Hepatocyte (in vitro differentiated cells): ENCODE results near the gene ASCC2.
"Not testable (repeated sequence)": the region's sequence is repeated elsewhere in the genome, so short reads cannot be mapped to it uniquely, and the experiment has no call there.

Experiments
- EZH2 ChIP-seq: fragments of 200-600 bp; sonication (generic); IDR thresholded peaks from 2 replicates; pipeline ENCODE4 v1.6.1; 2016; ENCODE audit warnings: antibody characterized with exemption, mild to moderate bottlenecking, borderline replicate concordance
- TF ChIP-seq, protein P1 (sequence below): fragments of 200-600 bp; sonication (generic); IDR thresholded peaks from 2 replicates; pipeline ENCODE4 v1.5.1; 2016; ENCODE audit warnings: antibody characterized with exemption, mild to moderate bottlenecking; ENCODE audit not compliant: poor library complexity

- TF ChIP-seq, protein P1, sequence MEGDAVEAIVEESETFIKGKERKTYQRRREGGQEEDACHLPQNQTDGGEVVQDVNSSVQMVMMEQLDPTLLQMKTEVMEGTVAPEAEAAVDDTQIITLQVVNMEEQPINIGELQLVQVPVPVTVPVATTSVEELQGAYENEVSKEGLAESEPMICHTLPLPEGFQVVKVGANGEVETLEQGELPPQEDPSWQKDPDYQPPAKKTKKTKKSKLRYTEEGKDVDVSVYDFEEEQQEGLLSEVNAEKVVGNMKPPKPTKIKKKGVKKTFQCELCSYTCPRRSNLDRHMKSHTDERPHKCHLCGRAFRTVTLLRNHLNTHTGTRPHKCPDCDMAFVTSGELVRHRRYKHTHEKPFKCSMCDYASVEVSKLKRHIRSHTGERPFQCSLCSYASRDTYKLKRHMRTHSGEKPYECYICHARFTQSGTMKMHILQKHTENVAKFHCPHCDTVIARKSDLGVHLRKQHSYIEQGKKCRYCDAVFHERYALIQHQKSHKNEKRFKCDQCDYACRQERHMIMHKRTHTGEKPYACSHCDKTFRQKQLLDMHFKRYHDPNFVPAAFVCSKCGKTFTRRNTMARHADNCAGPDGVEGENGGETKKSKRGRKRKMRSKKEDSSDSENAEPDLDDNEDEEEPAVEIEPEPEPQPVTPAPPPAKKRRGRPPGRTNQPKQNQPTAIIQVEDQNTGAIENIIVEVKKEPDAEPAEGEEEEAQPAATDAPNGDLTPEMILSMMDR = not testable (repeated sequence)
- not testable (repeated sequence) for TF ChIP-seq EZH2
Measured at GRCh38 chr22:29754658-29755395, 83.2 kb downstream of the ASCC2 start.
